Activated CD8-positive, alpha-beta memory T cell treated with anti-CD3 and anti-CD28 coated beads for 48 hours (primary cell): ENCODE measurements around the gene ELMO3.

Source experiments
- DNase-seq, 3 experiments: peaks; one replicate each; pipeline ENCODE4 v3.0.0-alpha.2; 2020; ENCODE audit warnings: low read depth in 2 of 3, low spot score in 2 of 3

The ELMO3 gene

GRCh38 chr16:67212766-67213165 lies 13.8 kb downstream of the ELMO3 start:
- DNase-seq: no peak

GRCh38 chr16:67213197-67214019 lies 14.5 kb downstream of the ELMO3 start:
- no peak for DNase-seq

- no peak for DNase-seq
These were observed 16.8 kb downstream of the ELMO3 start for GRCh38 chr16:67215706-67216105.

GRCh38 chr16:67216612-67217490 lies 17.9 kb downstream of the ELMO3 start:
- no peak for DNase-seq

GRCh38 chr16:67223992-67224391 lies 25.1 kb downstream of the ELMO3 start:
- no peak for DNase-seq

GRCh38 chr16:67226295-67226803 lies 27.4 kb downstream of the ELMO3 start:
- DNase-seq: no peak

- peak; percentile 97 to 99 (median 98) for DNase-seq
These were observed 28.1 kb downstream of the ELMO3 start, which contains the start of gene TMEM208 for GRCh38 chr16:67226804-67227566. Gene TMEM208 (plus strand): TSS chr16:67227130. CDS start chr16:67227219, 89 bp downstream.

GRCh38 chr16:67227567-67227921 lies 28.6 kb downstream of the ELMO3 start:
- no peak for DNase-seq

GRCh38 chr16:67228034-67228785 lies 29.3 kb downstream of the ELMO3 start:
- no peak for DNase-seq

- no peak for DNase-seq
These were observed 30.0 kb downstream of the ELMO3 start for GRCh38 chr16:67228905-67229304.

- DNase-seq: no peak
These were observed 31.2 kb downstream of the ELMO3 start for GRCh38 chr16:67229906-67230808.

- DNase-seq: no peak
These were observed 32.1 kb downstream of the ELMO3 start for GRCh38 chr16:67230809-67231660.

- DNase-seq: no peak
These were observed 34.7 kb downstream of the ELMO3 start for GRCh38 chr16:67233596-67233995.

- no peak for DNase-seq
These were observed 35.3 kb downstream of the ELMO3 start for GRCh38 chr16:67234180-67234597.

GRCh38 chr16:67235816-67236562 lies 37.1 kb downstream of the ELMO3 start:
- no peak for DNase-seq

GRCh38 chr16:67236563-67237395 lies 37.8 kb downstream of the ELMO3 start:
- peak; percentile 69 to 83 (median 73) for DNase-seq
